ENCODE measurements around the gene MALSU1. TPM values are rescaled to one million over a fixed set of nuclear protein-coding genes. Genes with fewer than 3 reads are reported as not detected.
A peak's percentile ranks its signal among the peaks of the same experiment; 100 is the strongest.

Gene MALSU1
- total RNA-seq, 1 experiment from 2014 or later = 114 TPM

DNA sequence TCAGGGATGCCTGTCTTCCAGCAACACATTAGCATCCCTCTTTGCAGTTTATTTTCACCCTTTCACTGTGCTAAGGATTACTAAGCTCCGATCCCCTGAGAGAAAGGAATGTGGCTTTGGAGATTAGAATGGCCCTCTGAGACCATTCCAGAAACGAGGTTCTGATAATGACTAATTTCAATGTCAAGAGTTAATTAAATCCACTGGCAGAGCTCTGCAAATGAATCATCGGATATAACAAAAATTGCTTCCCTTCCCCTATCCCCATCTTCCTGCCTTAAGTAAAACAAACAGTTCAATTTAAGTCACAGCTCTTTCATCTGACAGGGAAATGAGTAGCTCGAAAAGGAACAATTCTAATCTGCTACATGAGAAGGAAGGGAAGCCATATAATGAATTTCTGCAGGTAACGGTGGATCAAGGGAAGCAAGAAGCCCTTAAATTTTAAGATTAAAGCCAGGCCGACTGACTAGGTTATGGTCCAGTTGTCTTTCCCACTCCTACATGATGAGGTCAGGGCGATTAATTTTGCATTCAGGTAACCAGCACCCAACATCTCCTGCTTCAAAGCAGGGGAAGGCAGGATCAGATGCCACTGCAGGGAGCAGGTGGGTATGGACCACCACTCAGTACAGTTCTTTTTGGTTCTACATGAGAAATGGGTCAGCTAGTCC is 50.5 kb downstream of the MALSU1 start:
- intact Hi-C loops (cut with micrococcal nuclease; ENCODE audit: unreplicated experiment) = loop anchor here (5.0 kb wide), 1 partner anchor 33 kb away; no protein-coding TSS in a partner anchor
- peaks cover 67% of the 10 kb centered on the region for H3K36me3 Mint-ChIP-seq (ENCODE audit: insufficient read depth, unreplicated experiment)
- no peak overlapping the region for H3K4me3 Mint-ChIP-seq (ENCODE audit: low read depth, unreplicated experiment)
- no peaks in the 10 kb centered on the region for H3K9me3 Mint-ChIP-seq (ENCODE audit: low read depth, unreplicated experiment)
- H3K27me3 Mint-ChIP-seq (ENCODE audit: unreplicated experiment) = no peaks in the 10 kb centered on the region
- TF ChIP-seq CTCF (IDR thresholded peaks at IDR 0.05; ENCODE audit: unreplicated experiment) = no peak
- peak overlapping the region; percentile 20 for H3K27ac Mint-ChIP-seq (ENCODE audit: unreplicated experiment)
- H3K4me1 Mint-ChIP-seq (ENCODE audit: low read depth, unreplicated experiment) = peaks cover 46% of the 10 kb centered on the region
- no peak for DNase-seq
- CTCF ChIA-PET = interaction anchor here (0.8 to 1.3 kb wide), 3 partner anchors 9 to 535 kb away, joined by 4 to 10 read pairs (median 5); no protein-coding TSS in a partner anchor
- BruUV-seq (replicated peaks) = no TSS peak

DNA sequence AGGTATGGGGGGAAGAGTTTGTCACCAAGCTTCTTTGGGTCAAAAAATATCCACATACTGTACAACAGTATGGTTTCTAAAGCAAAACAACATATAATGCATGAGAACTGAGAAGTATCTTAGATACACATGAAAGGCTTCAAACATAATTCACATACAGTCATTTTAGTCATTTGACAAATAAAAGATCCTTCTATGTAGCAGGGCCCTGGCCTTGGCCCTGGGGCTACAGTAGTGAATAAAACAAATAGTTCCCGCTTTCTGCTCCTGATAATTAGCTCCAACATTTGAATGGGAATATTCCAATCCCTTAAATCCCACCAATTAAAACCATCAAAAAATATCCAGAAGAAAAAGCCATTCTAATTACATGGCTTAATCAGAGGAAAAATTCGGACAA is 51.3 kb downstream of the MALSU1 start:
- TF ChIP-seq CTCF (IDR thresholded peaks at IDR 0.05; ENCODE audit: unreplicated experiment) = no peak
- intact Hi-C loops (cut with micrococcal nuclease; ENCODE audit: unreplicated experiment) = no loop called here
- H3K36me3 Mint-ChIP-seq (ENCODE audit: insufficient read depth, unreplicated experiment) = peaks cover 64% of the 10 kb centered on the region
- DNase-seq = no peak
- no peak overlapping the region for H3K4me3 Mint-ChIP-seq (ENCODE audit: low read depth, unreplicated experiment)
- H3K27ac Mint-ChIP-seq (ENCODE audit: unreplicated experiment) = peak overlapping the region; percentile 8
- peaks cover 47% of the 10 kb centered on the region for H3K4me1 Mint-ChIP-seq (ENCODE audit: low read depth, unreplicated experiment)
- BruUV-seq (replicated peaks) = no TSS peak
- H3K9me3 Mint-ChIP-seq (ENCODE audit: low read depth, unreplicated experiment) = no peaks in the 10 kb centered on the region
- no peaks in the 10 kb centered on the region for H3K27me3 Mint-ChIP-seq (ENCODE audit: unreplicated experiment)
- CTCF ChIA-PET = interaction anchor here (0.5 to 0.6 kb wide), 2 partner anchors 212 to 261 kb away, joined by 3 to 5 read pairs; no protein-coding TSS in a partner anchor

GRCh38 chr7:23353172-23353571 is 54.0 kb downstream of the MALSU1 start:
- Mint-ChIP-seq H3K27ac (ENCODE audit: unreplicated experiment) (no peak overlapping the region), H3K4me1 (ENCODE audit: low read depth, unreplicated experiment) (peaks cover 56% of the 10 kb centered on the region), H3K4me3 (ENCODE audit: low read depth, unreplicated experiment) (no peak overlapping the region), H3K36me3 (ENCODE audit: insufficient read depth, unreplicated experiment) (peaks cover 48% of the 10 kb centered on the region), H3K9me3 (ENCODE audit: low read depth, unreplicated experiment) (no peaks in the 10 kb centered on the region), H3K27me3 (ENCODE audit: unreplicated experiment) (no peaks in the 10 kb centered on the region)
- intact Hi-C loops (cut with micrococcal nuclease; ENCODE audit: unreplicated experiment) = no loop called here
- BruUV-seq (replicated peaks) = no TSS peak
- CTCF ChIA-PET = no interaction called here
- no peak for TF ChIP-seq CTCF (IDR thresholded peaks at IDR 0.05; ENCODE audit: unreplicated experiment)
- no peak for DNase-seq

- TF ChIP-seq CTCF (IDR thresholded peaks at IDR 0.05; ENCODE audit: unreplicated experiment) = no peak
- peaks cover 24% of the 10 kb centered on the region for H3K36me3 Mint-ChIP-seq (ENCODE audit: insufficient read depth, unreplicated experiment)
- H3K27ac Mint-ChIP-seq (ENCODE audit: unreplicated experiment) = no peak overlapping the region
- H3K9me3 Mint-ChIP-seq (ENCODE audit: low read depth, unreplicated experiment) = no peaks in the 10 kb centered on the region
- no TSS peak for BruUV-seq (replicated peaks)
- CTCF ChIA-PET = interaction anchor here (1.0 to 1.2 kb wide), 2 partner anchors 9 to 22 kb away, joined by 3 read pairs; no protein-coding TSS in a partner anchor
- no peak overlapping the region for H3K4me3 Mint-ChIP-seq (ENCODE audit: low read depth, unreplicated experiment)
- intact Hi-C loops (cut with micrococcal nuclease; ENCODE audit: unreplicated experiment) = loop anchor here (2.0 to 5.0 kb wide), 3 partner anchors 63 to 171 kb away; no protein-coding TSS in a partner anchor
- no peak for DNase-seq
- no peaks in the 10 kb centered on the region for H3K27me3 Mint-ChIP-seq (ENCODE audit: unreplicated experiment)
- peaks cover 39% of the 10 kb centered on the region for H3K4me1 Mint-ChIP-seq (ENCODE audit: low read depth, unreplicated experiment)
Observed at GRCh38 chr7:23356168-23356567, 57.0 kb downstream of the MALSU1 start.
